ENCODE data around the gene BTNL8.
"Not testable (repeated sequence)": the region's sequence is repeated elsewhere in the genome, so short reads cannot be mapped to it uniquely, and the experiment has no call there.

Gene BTNL8

DNA sequence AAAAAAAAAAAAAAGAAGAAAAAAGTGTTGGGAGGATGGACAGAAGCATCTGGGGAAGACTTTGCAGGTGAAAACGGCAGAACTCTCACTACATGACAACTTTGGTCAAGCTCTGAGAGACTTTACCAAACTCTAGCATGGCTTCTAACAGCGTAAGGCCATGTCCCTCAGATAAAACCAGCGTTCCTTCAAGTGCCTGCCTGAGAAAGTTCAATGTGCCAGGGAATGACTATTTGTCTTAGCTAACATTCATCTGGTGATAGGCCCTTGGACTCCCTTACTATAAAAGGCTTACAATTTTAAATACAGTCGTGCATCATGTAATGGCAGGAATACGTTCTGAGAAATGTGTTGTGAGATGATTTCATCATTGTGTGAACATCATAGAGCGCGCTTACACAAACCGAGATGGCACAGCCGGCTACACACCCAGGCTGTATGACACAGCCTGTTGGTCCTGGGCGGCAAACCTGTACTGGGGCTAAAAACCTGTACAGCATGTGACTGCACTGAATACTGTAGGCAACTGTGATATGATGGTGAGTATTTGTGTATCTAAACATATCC, 23.0 kb upstream of the BTNL8 start:
- TF ChIP-seq ZFX (IDR thresholded peaks at IDR 0.05; ENCODE audit: borderline replicate concordance) = no peak
- TF ChIP-seq, protein P1, sequence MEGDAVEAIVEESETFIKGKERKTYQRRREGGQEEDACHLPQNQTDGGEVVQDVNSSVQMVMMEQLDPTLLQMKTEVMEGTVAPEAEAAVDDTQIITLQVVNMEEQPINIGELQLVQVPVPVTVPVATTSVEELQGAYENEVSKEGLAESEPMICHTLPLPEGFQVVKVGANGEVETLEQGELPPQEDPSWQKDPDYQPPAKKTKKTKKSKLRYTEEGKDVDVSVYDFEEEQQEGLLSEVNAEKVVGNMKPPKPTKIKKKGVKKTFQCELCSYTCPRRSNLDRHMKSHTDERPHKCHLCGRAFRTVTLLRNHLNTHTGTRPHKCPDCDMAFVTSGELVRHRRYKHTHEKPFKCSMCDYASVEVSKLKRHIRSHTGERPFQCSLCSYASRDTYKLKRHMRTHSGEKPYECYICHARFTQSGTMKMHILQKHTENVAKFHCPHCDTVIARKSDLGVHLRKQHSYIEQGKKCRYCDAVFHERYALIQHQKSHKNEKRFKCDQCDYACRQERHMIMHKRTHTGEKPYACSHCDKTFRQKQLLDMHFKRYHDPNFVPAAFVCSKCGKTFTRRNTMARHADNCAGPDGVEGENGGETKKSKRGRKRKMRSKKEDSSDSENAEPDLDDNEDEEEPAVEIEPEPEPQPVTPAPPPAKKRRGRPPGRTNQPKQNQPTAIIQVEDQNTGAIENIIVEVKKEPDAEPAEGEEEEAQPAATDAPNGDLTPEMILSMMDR (IDR thresholded peaks at IDR 0.05) = no peak
- no peak overlapping the region for H3K27ac ChIP-seq

DNA sequence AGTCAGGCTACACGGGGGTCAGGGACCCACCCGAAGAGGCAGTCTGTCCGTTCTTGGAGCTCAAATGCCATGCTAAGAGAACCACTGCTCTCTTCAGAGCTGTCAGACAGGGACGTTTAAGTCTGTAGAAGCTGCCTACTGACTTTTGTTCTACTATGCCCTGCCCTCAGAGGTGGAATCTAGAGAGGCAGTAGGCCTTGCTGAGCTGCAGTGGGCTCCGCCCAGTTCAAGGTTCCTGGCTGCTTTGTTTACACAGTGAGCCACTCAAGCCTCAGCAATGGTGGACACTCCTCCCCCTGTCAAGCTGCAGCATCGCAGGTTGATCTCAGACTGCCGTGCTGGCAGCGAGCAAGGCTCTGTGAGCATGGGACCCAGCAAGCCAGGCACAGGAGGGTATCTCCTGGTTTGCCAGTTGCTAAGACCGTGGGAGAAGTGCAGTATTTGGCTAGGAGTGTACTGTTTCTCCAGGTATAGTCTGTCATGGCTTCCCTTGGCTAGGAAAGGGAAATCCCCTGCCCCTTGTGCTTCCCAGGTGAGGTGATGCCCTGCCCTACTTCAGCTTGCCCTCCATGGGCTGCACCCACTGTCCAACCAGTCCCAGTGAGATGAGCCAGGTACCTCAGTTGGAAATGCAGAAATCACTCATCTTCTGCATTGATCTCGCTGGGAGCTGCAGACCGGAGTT, 13.0 kb upstream of the BTNL8 start:
- peak overlapping the region; percentile 68 for H3K27ac ChIP-seq

DNA sequence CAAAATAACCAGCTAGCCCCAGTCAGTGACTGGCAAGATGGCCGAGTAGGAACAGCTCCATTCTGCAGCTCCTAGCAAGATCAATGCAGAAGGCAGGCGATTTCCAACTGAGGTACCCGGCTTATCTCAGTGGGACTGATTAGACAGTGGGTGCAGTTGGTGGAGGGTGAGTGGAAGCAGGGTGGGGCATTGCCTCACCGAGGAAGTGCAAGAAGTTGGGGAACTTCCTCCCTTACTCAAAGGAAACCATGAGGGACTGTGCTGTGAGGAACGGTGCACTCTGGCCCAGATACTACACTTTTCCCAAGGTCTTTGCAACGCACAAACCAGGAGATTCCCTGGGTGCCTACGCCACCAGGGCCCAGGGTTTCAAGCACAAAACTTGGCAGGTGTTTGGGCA, 9.6 kb upstream of the BTNL8 start:
- TF ChIP-seq ZFX (IDR thresholded peaks at IDR 0.05; ENCODE audit: borderline replicate concordance) = no peak
- TF ChIP-seq, protein P1 (IDR thresholded peaks at IDR 0.05) = no peak
- no peak overlapping the region for H3K27ac ChIP-seq

DNA sequence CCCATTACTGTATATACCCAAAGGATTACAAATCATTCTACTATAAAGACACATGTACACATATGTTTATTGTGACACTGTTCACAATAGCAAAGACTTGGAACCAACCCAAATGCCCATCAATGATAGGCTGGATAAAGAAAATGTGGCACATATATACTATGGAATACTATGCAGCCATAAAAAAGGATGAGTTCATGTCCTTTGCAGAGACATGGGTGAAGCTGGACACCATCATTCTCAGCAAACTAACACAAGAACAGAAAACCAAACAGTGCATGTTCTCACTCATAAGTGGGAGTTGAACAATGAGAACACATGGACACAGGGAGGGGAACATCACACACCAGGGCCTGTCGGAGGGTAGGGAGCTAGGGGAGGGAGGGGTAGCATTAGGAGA, 3.6 kb upstream of the BTNL8 start:
- H3K27ac ChIP-seq = not testable (repeated sequence)

DNA sequence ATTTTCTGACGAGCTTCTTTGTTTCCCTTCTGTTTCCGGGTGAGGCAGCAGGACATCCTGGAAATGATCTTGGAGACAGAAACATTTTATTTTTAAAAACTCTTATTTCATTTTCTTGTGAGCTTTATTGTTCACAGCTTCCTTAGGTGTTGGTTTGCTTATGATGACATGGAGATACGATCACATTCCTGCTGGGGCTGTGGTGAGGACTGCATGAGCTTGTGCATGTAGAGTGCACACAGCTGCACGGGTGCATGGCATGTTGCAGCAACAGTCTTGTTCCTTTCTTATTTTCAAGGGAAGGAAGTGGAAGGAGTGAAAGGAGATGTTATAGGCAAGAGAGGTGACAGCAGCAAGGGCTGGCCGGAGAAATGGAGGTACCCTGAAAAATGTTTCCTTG, 1.2 kb downstream of the BTNL8 start:
- H3K27ac ChIP-seq = no peak overlapping the region
- TF ChIP-seq, protein P1 (IDR thresholded peaks at IDR 0.05) = no peak
- TF ChIP-seq ZFX (IDR thresholded peaks at IDR 0.05; ENCODE audit: borderline replicate concordance) = no peak

DNA sequence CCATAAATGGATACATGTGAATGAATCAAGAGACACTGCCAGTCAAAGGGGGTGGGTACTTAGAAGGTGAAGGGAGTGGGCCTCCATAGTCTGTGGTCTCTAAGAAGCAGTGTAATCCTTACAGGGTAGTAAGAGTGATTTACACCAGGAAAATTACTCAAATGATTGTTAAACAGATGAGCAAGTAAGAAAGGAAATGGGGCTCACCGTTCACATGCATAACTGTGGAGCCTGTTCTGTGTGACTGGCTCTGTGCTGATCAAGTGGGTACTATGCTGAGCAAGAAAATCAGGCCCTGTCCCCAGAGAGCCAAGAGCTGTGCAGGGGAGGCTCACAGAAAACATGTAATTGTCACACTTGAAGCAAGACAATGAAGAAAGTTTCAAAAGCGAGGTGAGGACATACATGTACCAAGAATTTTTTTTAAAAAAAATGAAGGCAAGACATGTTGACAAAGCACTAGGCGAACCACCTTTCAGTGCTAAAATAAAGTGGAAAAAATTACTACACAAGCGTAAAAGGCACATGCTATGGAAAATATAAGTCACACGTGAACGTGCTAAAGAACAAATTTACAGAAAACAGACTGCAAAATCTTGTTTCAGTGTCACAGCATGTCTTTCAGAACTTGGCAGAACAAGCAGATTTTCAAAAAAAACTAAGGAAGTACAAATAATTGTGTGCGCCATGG, 2.5 kb downstream of the BTNL8 start:
- H3K27ac ChIP-seq = no peak overlapping the region
- TF ChIP-seq ZFX (IDR thresholded peaks at IDR 0.05; ENCODE audit: borderline replicate concordance) = no peak
- TF ChIP-seq, protein P1 (IDR thresholded peaks at IDR 0.05) = no peak

DNA sequence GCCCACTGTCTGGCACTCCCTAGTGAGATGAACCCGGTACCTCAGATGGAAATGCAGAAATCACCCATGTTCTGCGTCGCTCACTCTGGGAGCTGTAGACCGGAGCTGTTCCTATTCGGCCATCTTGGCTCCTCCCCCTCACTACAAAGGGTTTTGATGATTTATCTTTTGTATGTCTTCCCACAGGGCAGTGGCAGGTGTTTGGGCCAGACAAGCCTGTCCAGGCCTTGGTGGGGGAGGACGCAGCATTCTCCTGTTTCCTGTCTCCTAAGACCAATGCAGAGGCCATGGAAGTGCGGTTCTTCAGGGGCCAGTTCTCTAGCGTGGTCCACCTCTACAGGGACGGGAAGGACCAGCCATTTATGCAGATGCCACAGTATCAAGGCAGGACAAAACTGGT, 9.4 kb downstream of the BTNL8 start:
- TF ChIP-seq, protein P1 (IDR thresholded peaks at IDR 0.05) = no peak
- no peak for TF ChIP-seq ZFX (IDR thresholded peaks at IDR 0.05; ENCODE audit: borderline replicate concordance)
- H3K27ac ChIP-seq = no peak overlapping the region

DNA sequence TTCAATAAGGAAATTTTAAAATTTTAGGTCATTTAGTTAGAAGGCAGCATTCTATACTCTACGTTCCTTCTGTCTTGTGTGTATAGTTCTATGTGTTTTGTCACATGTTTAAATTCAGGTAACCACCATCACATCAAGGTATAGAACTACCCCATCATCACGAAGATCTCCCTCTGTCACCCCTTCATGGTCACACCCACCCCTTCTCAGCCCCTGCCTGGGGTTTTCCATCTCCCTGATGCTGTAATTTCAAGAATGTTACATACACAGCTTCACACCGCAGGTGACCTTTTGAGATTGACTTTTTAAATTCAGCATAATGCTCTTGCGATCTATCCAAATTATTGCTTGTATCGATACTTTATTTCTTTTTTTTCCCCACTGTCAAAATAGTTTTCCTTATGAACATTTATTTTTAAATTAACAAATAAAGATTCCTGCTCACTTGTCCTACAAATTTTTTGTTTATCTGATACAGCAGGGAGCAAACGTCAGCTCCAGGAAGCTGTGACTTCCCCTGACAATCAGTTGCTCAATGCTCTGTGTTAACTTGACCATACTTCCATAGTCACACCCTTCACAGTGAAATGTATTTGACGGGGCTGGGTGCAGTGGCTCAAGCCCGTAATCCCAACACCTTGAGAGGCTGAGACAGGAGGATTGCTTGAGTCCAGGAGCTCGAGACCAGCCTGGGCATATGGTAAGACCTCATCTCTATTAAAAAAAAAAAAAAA, 10.2 kb downstream of the BTNL8 start:
- TF ChIP-seq, protein P1 (IDR thresholded peaks at IDR 0.05) = no peak
- TF ChIP-seq ZFX (IDR thresholded peaks at IDR 0.05; ENCODE audit: borderline replicate concordance) = no peak
- H3K27ac ChIP-seq = no peak overlapping the region

All from 22Rv1 (cell line).